ENCODE measurements around the gene HBD.

The HBD gene

DNA sequence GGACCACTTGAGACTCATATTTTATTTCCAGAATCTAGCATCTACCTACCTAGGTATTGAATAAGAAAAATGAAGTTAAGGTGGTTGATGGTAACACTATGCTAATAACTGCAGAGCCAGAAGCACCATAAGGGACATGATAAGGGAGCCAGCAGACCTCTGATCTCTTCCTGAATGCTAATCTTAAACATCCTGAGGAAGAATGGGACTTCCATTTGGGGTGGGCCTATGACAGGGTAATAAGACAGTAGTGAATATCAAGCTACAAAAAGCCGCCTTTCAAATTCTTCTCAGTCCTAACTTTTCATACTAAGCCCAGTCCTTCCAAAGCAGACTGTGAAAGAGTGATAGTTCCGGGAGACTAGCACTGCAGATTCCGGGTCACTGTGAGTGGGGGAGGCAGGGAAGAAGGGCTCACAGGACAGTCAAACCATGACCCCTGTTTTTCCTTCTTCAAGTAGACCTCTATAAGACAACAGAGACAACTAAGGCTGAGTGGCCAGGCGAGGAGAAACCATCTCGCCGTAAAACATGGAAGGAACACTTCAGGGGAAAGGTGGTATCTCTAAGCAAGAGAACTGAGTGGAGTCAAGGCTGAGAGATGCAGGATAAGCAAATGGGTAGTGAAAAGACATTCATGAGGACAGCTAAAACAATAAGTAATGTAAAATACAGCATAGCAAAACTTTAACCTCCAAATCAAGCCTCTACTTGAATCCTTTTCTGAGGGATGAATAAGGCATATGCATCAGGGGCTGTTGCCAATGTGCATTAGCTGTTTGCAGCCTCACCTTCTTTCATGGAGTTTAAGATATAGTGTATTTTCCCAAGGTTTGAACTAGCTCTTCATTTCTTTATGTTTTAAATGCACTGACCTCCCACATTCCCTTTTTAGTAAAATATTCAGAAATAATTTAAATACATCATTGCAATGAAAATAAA lies 9.5 kb downstream of the HBD start:
- TF ChIP-seq, protein P1, sequence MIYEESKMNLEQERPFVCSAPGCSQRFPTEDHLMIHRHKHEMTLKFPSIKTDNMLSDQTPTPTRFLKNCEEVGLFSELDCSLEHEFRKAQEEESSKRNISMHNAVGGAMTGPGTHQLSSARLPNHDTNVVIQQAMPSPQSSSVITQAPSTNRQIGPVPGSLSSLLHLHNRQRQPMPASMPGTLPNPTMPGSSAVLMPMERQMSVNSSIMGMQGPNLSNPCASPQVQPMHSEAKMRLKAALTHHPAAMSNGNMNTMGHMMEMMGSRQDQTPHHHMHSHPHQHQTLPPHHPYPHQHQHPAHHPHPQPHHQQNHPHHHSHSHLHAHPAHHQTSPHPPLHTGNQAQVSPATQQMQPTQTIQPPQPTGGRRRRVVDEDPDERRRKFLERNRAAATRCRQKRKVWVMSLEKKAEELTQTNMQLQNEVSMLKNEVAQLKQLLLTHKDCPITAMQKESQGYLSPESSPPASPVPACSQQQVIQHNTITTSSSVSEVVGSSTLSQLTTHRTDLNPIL (CRISPR knock-in tag; IDR thresholded peaks at IDR 0.05; ENCODE audit: low read depth), result no peak
- TF ChIP-seq CSDC2 (CRISPR knock-in tag; IDR thresholded peaks at IDR 0.05), result no peak
- no peak for TF ChIP-seq TOX (CRISPR knock-in tag; IDR thresholded peaks at IDR 0.05; ENCODE audit: borderline replicate concordance)
- no peak for TF ChIP-seq BACH2 (CRISPR knock-in tag; IDR thresholded peaks at IDR 0.05; ENCODE audit: borderline replicate concordance)
- TF ChIP-seq, protein P2, sequence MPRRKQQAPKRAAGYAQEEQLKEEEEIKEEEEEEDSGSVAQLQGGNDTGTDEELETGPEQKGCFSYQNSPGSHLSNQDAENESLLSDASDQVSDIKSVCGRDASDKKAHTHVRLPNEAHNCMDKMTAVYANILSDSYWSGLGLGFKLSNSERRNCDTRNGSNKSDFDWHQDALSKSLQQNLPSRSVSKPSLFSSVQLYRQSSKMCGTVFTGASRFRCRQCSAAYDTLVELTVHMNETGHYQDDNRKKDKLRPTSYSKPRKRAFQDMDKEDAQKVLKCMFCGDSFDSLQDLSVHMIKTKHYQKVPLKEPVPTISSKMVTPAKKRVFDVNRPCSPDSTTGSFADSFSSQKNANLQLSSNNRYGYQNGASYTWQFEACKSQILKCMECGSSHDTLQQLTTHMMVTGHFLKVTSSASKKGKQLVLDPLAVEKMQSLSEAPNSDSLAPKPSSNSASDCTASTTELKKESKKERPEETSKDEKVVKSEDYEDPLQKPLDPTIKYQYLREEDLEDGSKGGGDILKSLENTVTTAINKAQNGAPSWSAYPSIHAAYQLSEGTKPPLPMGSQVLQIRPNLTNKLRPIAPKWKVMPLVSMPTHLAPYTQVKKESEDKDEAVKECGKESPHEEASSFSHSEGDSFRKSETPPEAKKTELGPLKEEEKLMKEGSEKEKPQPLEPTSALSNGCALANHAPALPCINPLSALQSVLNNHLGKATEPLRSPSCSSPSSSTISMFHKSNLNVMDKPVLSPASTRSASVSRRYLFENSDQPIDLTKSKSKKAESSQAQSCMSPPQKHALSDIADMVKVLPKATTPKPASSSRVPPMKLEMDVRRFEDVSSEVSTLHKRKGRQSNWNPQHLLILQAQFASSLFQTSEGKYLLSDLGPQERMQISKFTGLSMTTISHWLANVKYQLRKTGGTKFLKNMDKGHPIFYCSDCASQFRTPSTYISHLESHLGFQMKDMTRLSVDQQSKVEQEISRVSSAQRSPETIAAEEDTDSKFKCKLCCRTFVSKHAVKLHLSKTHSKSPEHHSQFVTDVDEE (CRISPR knock-in tag; IDR thresholded peaks at IDR 0.05), result no peak
- TF ChIP-seq RARB (CRISPR knock-in tag; IDR thresholded peaks at IDR 0.05), result no peak
- TF ChIP-seq, protein P3, sequence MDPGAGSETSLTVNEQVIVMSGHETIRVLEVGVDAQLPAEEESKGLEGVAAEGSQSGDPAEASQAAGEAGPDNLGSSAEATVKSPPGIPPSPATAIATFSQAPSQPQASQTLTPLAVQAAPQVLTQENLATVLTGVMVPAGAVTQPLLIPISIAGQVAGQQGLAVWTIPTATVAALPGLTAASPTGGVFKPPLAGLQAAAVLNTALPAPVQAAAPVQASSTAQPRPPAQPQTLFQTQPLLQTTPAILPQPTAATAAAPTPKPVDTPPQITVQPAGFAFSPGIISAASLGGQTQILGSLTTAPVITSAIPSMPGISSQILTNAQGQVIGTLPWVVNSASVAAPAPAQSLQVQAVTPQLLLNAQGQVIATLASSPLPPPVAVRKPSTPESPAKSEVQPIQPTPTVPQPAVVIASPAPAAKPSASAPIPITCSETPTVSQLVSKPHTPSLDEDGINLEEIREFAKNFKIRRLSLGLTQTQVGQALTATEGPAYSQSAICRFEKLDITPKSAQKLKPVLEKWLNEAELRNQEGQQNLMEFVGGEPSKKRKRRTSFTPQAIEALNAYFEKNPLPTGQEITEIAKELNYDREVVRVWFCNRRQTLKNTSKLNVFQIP (CRISPR knock-in tag; IDR thresholded peaks at IDR 0.05; ENCODE audit: borderline replicate concordance, low read depth), result no peak
- no peak for TF ChIP-seq ZFP3 (CRISPR knock-in tag; IDR thresholded peaks at IDR 0.05)
- no peak for TF ChIP-seq TCF4 (CRISPR knock-in tag; IDR thresholded peaks at IDR 0.05; ENCODE audit: borderline replicate concordance)
- TF ChIP-seq ESRRG (CRISPR knock-in tag; IDR thresholded peaks at IDR 0.05), result no peak
- no peak for TF ChIP-seq OSR1 (CRISPR knock-in tag; IDR thresholded peaks at IDR 0.05)
- TF ChIP-seq ZNF8 (CRISPR knock-in tag; IDR thresholded peaks at IDR 0.05), result no peak
- TF ChIP-seq ISL1 (CRISPR knock-in tag; IDR thresholded peaks at IDR 0.05), result no peak
- no peak for TF ChIP-seq ZC3H10 (CRISPR knock-in tag; IDR thresholded peaks at IDR 0.05)
- TF ChIP-seq PPARA (CRISPR knock-in tag; IDR thresholded peaks at IDR 0.05; ENCODE audit: borderline replicate concordance), result no peak
- TF ChIP-seq ARNTL (CRISPR knock-in tag; IDR thresholded peaks at IDR 0.05; ENCODE audit: borderline replicate concordance, low read depth), result no peak
- TF ChIP-seq ZNF70 (CRISPR knock-in tag; IDR thresholded peaks at IDR 0.05), result no peak
- ATAC-seq, result no peak

DNA sequence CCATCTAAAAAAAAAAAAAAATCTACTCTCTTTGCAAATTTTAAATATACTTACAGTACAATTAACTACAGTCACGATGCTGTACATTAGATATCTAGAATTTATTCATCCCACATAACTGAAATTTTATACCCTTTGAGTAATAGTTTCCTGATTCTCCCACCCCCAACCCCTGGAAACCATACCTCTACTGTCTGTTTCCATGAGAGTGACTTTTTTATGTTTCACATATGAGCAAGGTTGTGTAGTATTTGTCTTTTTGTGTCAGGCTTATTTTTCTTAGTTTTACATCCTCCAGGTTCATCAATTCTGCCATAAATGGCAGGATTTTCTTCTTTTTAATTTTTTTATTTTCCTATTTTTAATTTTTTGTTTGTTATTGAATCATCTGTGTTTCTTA lies 10.6 kb downstream of the HBD start:
- no peak for ATAC-seq
- no peak for TF ChIP-seq ZNF70 (CRISPR knock-in tag; IDR thresholded peaks at IDR 0.05)
- TF ChIP-seq SNAI2 (CRISPR knock-in tag; IDR thresholded peaks at IDR 0.05), result no peak
- no peak for TF ChIP-seq TOX (CRISPR knock-in tag; IDR thresholded peaks at IDR 0.05; ENCODE audit: borderline replicate concordance)

DNA sequence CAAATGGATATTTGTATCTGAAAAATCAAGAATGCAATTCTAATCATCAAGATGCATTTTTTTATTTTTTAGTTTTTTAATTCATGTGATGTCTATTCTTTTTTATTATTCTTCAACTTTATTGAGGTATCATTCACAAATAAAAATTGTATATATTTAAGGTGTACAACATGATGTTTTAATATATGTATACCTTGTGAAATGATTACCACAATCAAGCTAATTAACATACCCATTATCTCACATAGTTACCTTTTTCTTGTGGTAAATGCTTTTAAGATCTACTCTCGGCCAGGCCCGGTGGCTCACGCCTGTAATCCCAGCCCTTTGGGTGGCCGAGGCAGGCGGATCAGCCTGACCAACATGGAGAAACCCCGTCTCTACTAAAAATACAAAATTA lies 11.1 kb downstream of the HBD start:
- TF ChIP-seq ZC3H10 (CRISPR knock-in tag; IDR thresholded peaks at IDR 0.05), result no peak
- TF ChIP-seq TOX (CRISPR knock-in tag; IDR thresholded peaks at IDR 0.05; ENCODE audit: borderline replicate concordance), result no peak
- TF ChIP-seq PPARA (CRISPR knock-in tag; IDR thresholded peaks at IDR 0.05; ENCODE audit: borderline replicate concordance), result no peak
- TF ChIP-seq ZNF8 (CRISPR knock-in tag; IDR thresholded peaks at IDR 0.05), result no peak
- ATAC-seq, result no peak

DNA sequence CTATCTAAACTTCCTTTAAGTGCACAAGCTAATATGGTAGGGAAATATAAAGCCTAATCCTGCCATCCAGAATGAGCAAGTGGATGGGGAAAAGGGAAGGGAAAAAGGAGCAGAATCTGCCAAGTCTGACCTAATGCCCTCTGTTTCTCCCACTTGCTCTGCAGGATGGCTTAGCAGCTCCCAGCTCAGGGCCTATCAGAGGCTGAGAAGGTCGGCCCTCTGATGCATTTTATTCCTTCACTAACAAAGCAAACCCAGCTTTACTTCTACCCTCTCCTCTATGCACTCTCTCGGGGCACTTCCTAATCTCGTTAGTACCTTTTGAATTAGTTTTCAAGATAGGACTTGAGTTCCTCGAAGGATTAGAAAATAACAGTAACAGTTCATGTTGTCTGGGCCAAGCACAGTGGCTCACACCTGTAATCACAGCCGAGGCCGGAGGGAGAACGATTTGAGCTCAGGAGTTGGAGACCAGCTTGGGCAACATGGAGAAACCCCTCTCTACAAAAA lies 23.9 kb downstream of the HBD start:
- no peak for ATAC-seq
- TF ChIP-seq BACH2 (CRISPR knock-in tag; IDR thresholded peaks at IDR 0.05; ENCODE audit: borderline replicate concordance) (no peak), GLIS3 (CRISPR knock-in tag; IDR thresholded peaks at IDR 0.05) (no peak), ZNF565 (CRISPR knock-in tag; conservative IDR thresholded peaks at IDR 0.05; ENCODE audit: low read depth) (no peak), PPARA (CRISPR knock-in tag; IDR thresholded peaks at IDR 0.05; ENCODE audit: borderline replicate concordance) (no peak), OSR1 (CRISPR knock-in tag; IDR thresholded peaks at IDR 0.05) (no peak)

DNA sequence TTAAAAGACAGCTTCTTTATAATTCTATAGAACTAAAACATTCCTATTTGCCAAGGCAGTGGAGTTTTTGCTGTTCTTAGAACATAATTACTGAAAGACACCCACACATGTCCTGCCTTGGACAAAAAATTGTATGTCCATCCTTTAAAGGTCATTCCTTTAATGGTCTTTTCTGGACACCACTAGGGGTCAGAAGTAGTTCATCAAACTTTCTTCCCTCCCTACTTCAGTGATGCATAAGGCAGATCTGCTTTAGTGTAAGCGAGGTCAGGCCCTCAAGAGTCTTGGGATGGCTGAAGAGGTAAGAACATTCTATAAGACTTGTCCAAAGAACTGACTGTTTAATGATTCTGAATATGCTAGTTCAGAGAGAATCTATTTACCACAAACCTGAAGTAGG lies 29.5 kb downstream of the HBD start:
- TF ChIP-seq, protein P2 (CRISPR knock-in tag; IDR thresholded peaks at IDR 0.05), result no peak
- TF ChIP-seq CSDC2 (CRISPR knock-in tag; IDR thresholded peaks at IDR 0.05), result no peak
- TF ChIP-seq ZNF70 (CRISPR knock-in tag; IDR thresholded peaks at IDR 0.05), result no peak
- TF ChIP-seq ZFP3 (CRISPR knock-in tag; IDR thresholded peaks at IDR 0.05), result no peak
- no peak for TF ChIP-seq ZC3H10 (CRISPR knock-in tag; IDR thresholded peaks at IDR 0.05)
- TF ChIP-seq RARB (CRISPR knock-in tag; IDR thresholded peaks at IDR 0.05), result no peak
- peak; percentile 93 for ATAC-seq

All from SK-N-SH treated with all-trans-retinoic acid at 6 μM for 48 hours (cell line).